Adrenal gland (tissue), 5 donors: ENCODE results near the gene MCTP2.

ENCODE experiments used
- CTCF ChIP-seq, 6 experiments: fragments of 450-650 bp in 4 of 6; fragments of 200-600 bp in 2 of 6; sonication (generic) in 1 of 6; IDR thresholded peaks; 1 replicate in 5 of 6; 2 replicates in 1 of 6; pipeline versions ENCODE4 v1.5.1 to v1.8.0; 2016 to 2021; ENCODE audit warnings: antibody characterized with exemption in 6 of 6, mild to moderate bottlenecking in 2 of 6, moderate library complexity in 1 of 6
- POLR2A ChIP-seq, 2 donors: fragments of 450-650 bp; IDR thresholded peaks; one replicate each; pipeline ENCODE4 v1.6.1; 2017; ENCODE audit warnings: antibody characterized with exemption in 2 of 2, mild to moderate bottlenecking in 2 of 2, moderate library complexity in 1 of 2
- donor health status: DM: no; HTN: no; CAD: no.

GRCh38 chr15:94414916-94415315 is 183.6 kb downstream of the MCTP2 start:
- TF ChIP-seq CTCF (IDR thresholded peaks at IDR 0.05) = no peak
- no peak for TF ChIP-seq POLR2A (IDR thresholded peaks at IDR 0.05)
